Measurements from ENCODE around the gene PCDHGA11.
A peak's percentile ranks its signal among the peaks of the same experiment; 100 is the strongest.
"Not testable (repeated sequence)": the region's sequence is repeated elsewhere in the genome, so short reads cannot be mapped to it uniquely, and the experiment has no call there.

PCDHGA11 gene

GRCh38 chr5:141420855-141421488, at the start of gene PCDHGA11:
PCDHGA11 (plus strand) TSS chr5:141421051; CDS start chr5:141421228, 177 bp downstream.
- peak within 1 kb of the TSS; percentile 55 for H3K4me3 ChIP-seq (ENCODE audit: low read depth, low read length)
- DNase-seq (ENCODE audit: low read depth) = peak; percentile 69

GRCh38 chr5:141371572-141372475, 49.0 kb upstream of the PCDHGA11 start:
- no peak overlapping the region for H3K4me3 ChIP-seq (ENCODE audit: low read depth, low read length)
- no peak for TF ChIP-seq CTCF (conservative IDR thresholded peaks at IDR 0.05; ENCODE audit: low read depth, low read length)
- DNase-seq (ENCODE audit: low read depth) = no peak

More at GRCh38 chr5:141420855-141421488, at the start of gene PCDHGA11:
- peak; percentile 71 for TF ChIP-seq CTCF (conservative IDR thresholded peaks at IDR 0.05; ENCODE audit: low read depth, low read length)

GRCh38 chr5:141373673-141374317, 47.1 kb upstream of the PCDHGA11 start, which contains the start of gene PCDHGA6:
PCDHGA6 (plus strand) TSS chr5:141373891; CDS start chr5:141374084, 193 bp downstream.
- peak; percentile 50 for DNase-seq (ENCODE audit: low read depth)
- TF ChIP-seq CTCF (conservative IDR thresholded peaks at IDR 0.05; ENCODE audit: low read depth, low read length) = peak; percentile 58
- H3K4me3 ChIP-seq (ENCODE audit: low read depth, low read length) = peak within 1 kb of the TSS; percentile 32

- no peak for TF ChIP-seq CTCF (conservative IDR thresholded peaks at IDR 0.05; ENCODE audit: low read depth, low read length)
- DNase-seq (ENCODE audit: low read depth) = no peak
- no peak overlapping the region for H3K4me3 ChIP-seq (ENCODE audit: low read depth, low read length)
Measured at GRCh38 chr5:141374627-141375026, 46.2 kb upstream of the PCDHGA11 start.

GRCh38 chr5:141375444-141376155, 45.3 kb upstream of the PCDHGA11 start:
- H3K4me3 ChIP-seq (ENCODE audit: low read depth, low read length); DNase-seq (ENCODE audit: low read depth): not testable (repeated sequence)

GRCh38 chr5:141382469-141383294, 38.2 kb upstream of the PCDHGA11 start, which contains the start of gene PCDHGA7:
PCDHGA7 (plus strand) TSS chr5:141382742; CDS start chr5:141382900, 158 bp downstream.
- peak within 1 kb of the TSS; percentile 45 for H3K4me3 ChIP-seq (ENCODE audit: low read depth, low read length)
- TF ChIP-seq CTCF (conservative IDR thresholded peaks at IDR 0.05; ENCODE audit: low read depth, low read length) = peak; percentile 41
- peak; percentile 40 for DNase-seq (ENCODE audit: low read depth)

Data from choroid plexus epithelial cell (primary cell).